HG03103 (cell line): Measurements from ENCODE around the gene SORBS2.

Experiments used
- ATAC-seq: cut with Tn5 transposase; IDR thresholded peaks from one replicate; pipeline ENCODE4 v1.9.1; 2021; ENCODE audit warnings: low read depth; ENCODE audit not compliant: unreplicated experiment

Gene SORBS2

GRCh38 chr4:185778307-185778706 lies 33.7 kb downstream of the SORBS2 start:
- ATAC-seq, result no peak

- no peak for ATAC-seq
Measured at GRCh38 chr4:185775792-185776555, 36.0 kb downstream of the SORBS2 start.

- ATAC-seq, result no peak
Measured at GRCh38 chr4:185774845-185775680, 36.9 kb downstream of the SORBS2 start.

GRCh38 chr4:185774131-185774653 lies 37.8 kb downstream of the SORBS2 start:
- no peak for ATAC-seq

GRCh38 chr4:185773419-185773818 lies 38.6 kb downstream of the SORBS2 start:
- ATAC-seq, result no peak

- no peak for ATAC-seq
Measured at GRCh38 chr4:185772391-185773093, 39.5 kb downstream of the SORBS2 start.

- no peak for ATAC-seq
Measured at GRCh38 chr4:185771711-185772390, 40.1 kb downstream of the SORBS2 start.

- no peak for ATAC-seq
Measured at GRCh38 chr4:185767528-185767927, 44.5 kb downstream of the SORBS2 start.

GRCh38 chr4:185764876-185765275 lies 47.1 kb downstream of the SORBS2 start:
- no peak for ATAC-seq

- no peak for ATAC-seq
Measured at GRCh38 chr4:185761352-185762235, 50.4 kb downstream of the SORBS2 start.

- no peak for ATAC-seq
Measured at GRCh38 chr4:185758807-185759206, 53.2 kb downstream of the SORBS2 start.

- ATAC-seq, result no peak
Measured at GRCh38 chr4:185755451-185755850, 56.5 kb downstream of the SORBS2 start.

GRCh38 chr4:185754961-185755360 lies 57.0 kb downstream of the SORBS2 start:
- no peak for ATAC-seq

GRCh38 chr4:185752872-185753271 lies 59.1 kb downstream of the SORBS2 start:
- no peak for ATAC-seq

GRCh38 chr4:185749858-185750257 lies 62.1 kb downstream of the SORBS2 start:
- no peak for ATAC-seq

- ATAC-seq, result no peak
Measured at GRCh38 chr4:185748901-185749390, 63.0 kb downstream of the SORBS2 start.

GRCh38 chr4:185745891-185746290 lies 66.1 kb downstream of the SORBS2 start:
- ATAC-seq, result no peak

- no peak for ATAC-seq
Measured at GRCh38 chr4:185744946-185745345, 67.0 kb downstream of the SORBS2 start.

- ATAC-seq, result no peak
Measured at GRCh38 chr4:185744488-185744862, 67.5 kb downstream of the SORBS2 start.
